MCF 10A (cell line): ENCODE results near the gene GFRAL. TPM values are rescaled to one million over a fixed set of nuclear protein-coding genes. Genes with fewer than 3 reads are reported as not detected.

Source experiments
- BruUV-seq: library from RNA; stranded (reverse); fragments of 400-500 nt; replicated peaks from 2 replicates; lab custom pipeline; 2021; lab: Mats Ljungman, UMichigan
- CTCF ChIA-PET: fragments of 300-600 bp; sonication (Branson Sonifier 250); formaldehyde crosslinking; extraction: SDS; loops from one replicate; lab custom pipeline; 2021; ENCODE audit warnings: antibody characterized with exemption, inconsistent platforms; lab: Yijun Ruan, JAX
- POLR2A ChIA-PET: fragments of 300-600, 350-650 bp; sonication (Branson Sonifier 250); formaldehyde crosslinking; extraction: SDS; loops from one replicate; lab custom pipeline; 2020; ENCODE audit warnings: antibody characterized with exemption, inconsistent platforms; lab: Yijun Ruan, JAX
- DNase-seq: peaks from one replicate; pipeline ENCODE4 v3.0.0-alpha.2; 2018; ENCODE audit not compliant: unreplicated experiment
- H3K27ac Mint-ChIP-seq: one replicate; pipeline ENCODE4 v1.8.0; 2022; ENCODE audit warnings: mild to moderate bottlenecking, low read depth, mixed read lengths; ENCODE audit not compliant: unreplicated experiment
- H3K27me3 Mint-ChIP-seq: one replicate; pipeline ENCODE4 v1.8.0; 2022; ENCODE audit warnings: mixed read lengths; ENCODE audit not compliant: insufficient read depth, unreplicated experiment
- H3K36me3 Mint-ChIP-seq: one replicate; pipeline ENCODE4 v1.8.0; 2022; ENCODE audit warnings: mild to moderate bottlenecking, moderate library complexity, mixed read lengths; ENCODE audit not compliant: insufficient read depth, unreplicated experiment
- H3K4me1 Mint-ChIP-seq: one replicate; pipeline ENCODE4 v1.8.0; 2022; ENCODE audit warnings: mixed read lengths; ENCODE audit not compliant: insufficient read depth, unreplicated experiment
- H3K4me3 Mint-ChIP-seq: one replicate; pipeline ENCODE4 v1.8.0; 2022; ENCODE audit warnings: mild to moderate bottlenecking, moderate library complexity, mixed read lengths; ENCODE audit not compliant: unreplicated experiment
- H3K9me3 Mint-ChIP-seq: one replicate; pipeline ENCODE4 v1.8.0; 2022; ENCODE audit warnings: mixed read lengths; ENCODE audit not compliant: unreplicated experiment
- CTCF ChIP-seq: fragments of 200-600 bp; IDR thresholded peaks from one replicate; pipeline ENCODE4 v1.8.0; 2022; ENCODE audit warnings: antibody characterized with exemption, mild to moderate bottlenecking; ENCODE audit not compliant: unreplicated experiment
- intact Hi-C: fragments of 100-400 bp; cut with micrococcal nuclease; formaldehyde crosslinking; loops from 2 replicates; pipeline ENCODE4 v1.14.1; 2022
- total RNA-seq: library from RNA; stranded (reverse); gene quantifications from 2 replicates; pipeline ENCODE4 v1.2.3, GENCODE V29; 2022

The GFRAL gene
- total RNA-seq, 1 experiment from 2014 or later: not detected

GRCh38 chr6:55299286-55299985, 27.8 kb upstream of the GFRAL start:
- no peaks in the 10 kb centered on the region for H3K4me1 Mint-ChIP-seq
- no peaks in the 10 kb centered on the region for H3K36me3 Mint-ChIP-seq
- no peak overlapping the region for H3K4me3 Mint-ChIP-seq
- POLR2A ChIA-PET: no interaction called here
- H3K27ac Mint-ChIP-seq: no peak overlapping the region
- CTCF ChIA-PET: no interaction called here
- no peaks in the 10 kb centered on the region for H3K27me3 Mint-ChIP-seq
- no peak for DNase-seq
- BruUV-seq: no TSS peak
- intact Hi-C loops: loop anchor here (5.0 kb wide), 1 partner anchor 143 kb away; no protein-coding TSS in a partner anchor
- TF ChIP-seq CTCF: no peak
- H3K9me3 Mint-ChIP-seq: no peaks in the 10 kb centered on the region

GRCh38 chr6:55304747-55305146, 22.5 kb upstream of the GFRAL start:
- CTCF ChIA-PET: no interaction called here
- intact Hi-C loops: no loop called here
- DNase-seq: no peak
- TF ChIP-seq CTCF: no peak
- Mint-ChIP-seq H3K4me3 (no peak overlapping the region), H3K36me3 (no peaks in the 10 kb centered on the region), H3K4me1 (no peaks in the 10 kb centered on the region), H3K27me3 (no peaks in the 10 kb centered on the region), H3K27ac (no peak overlapping the region), H3K9me3 (no peaks in the 10 kb centered on the region)
- POLR2A ChIA-PET: no interaction called here
- no TSS peak for BruUV-seq

GRCh38 chr6:55319961-55320695, 7.1 kb upstream of the GFRAL start:
- Mint-ChIP-seq H3K27me3 (no peaks in the 10 kb centered on the region), H3K36me3 (no peaks in the 10 kb centered on the region), H3K4me3 (no peak overlapping the region), H3K9me3 (no peaks in the 10 kb centered on the region), H3K4me1 (no peaks in the 10 kb centered on the region), H3K27ac (no peak overlapping the region)
- BruUV-seq: no TSS peak
- intact Hi-C loops: no loop called here
- no peak for DNase-seq
- ChIA-PET CTCF (interaction anchor here (0.5 to 0.6 kb wide), 2 partner anchors 38 to 318 kb away, joined by 3 to 4 read pairs; no protein-coding TSS in a partner anchor), POLR2A (no interaction called here)
- no peak for TF ChIP-seq CTCF

GRCh38 chr6:55320696-55321086, 6.6 kb upstream of the GFRAL start:
- BruUV-seq: no TSS peak
- H3K4me3 Mint-ChIP-seq: no peak overlapping the region
- H3K4me1 Mint-ChIP-seq: no peaks in the 10 kb centered on the region
- POLR2A ChIA-PET: no interaction called here
- TF ChIP-seq CTCF: no peak
- H3K9me3 Mint-ChIP-seq: no peaks in the 10 kb centered on the region
- no peak overlapping the region for H3K27ac Mint-ChIP-seq
- H3K36me3 Mint-ChIP-seq: no peaks in the 10 kb centered on the region
- H3K27me3 Mint-ChIP-seq: no peaks in the 10 kb centered on the region
- CTCF ChIA-PET: interaction anchor here (0.5 to 0.6 kb wide), 2 partner anchors 39 to 318 kb away, joined by 3 to 4 read pairs; no protein-coding TSS in a partner anchor
- no peak for DNase-seq
- intact Hi-C loops: no loop called here
